Mucosa of rectum (tissue), 2 donors: Measurements from ENCODE around the gene PRKCH.
A peak's percentile ranks its signal among the peaks of the same experiment; 100 is the strongest.

ENCODE experiments used
- H3K27ac ChIP-seq, 2 donors: one replicate each; pipeline ENCODE4 v1.7.0; 2013; ENCODE audit warnings: inconsistent platforms in 2 of 2, low read depth in 2 of 2, low read length in 2 of 2
- H3K27me3 ChIP-seq, 2 donors: one replicate each; pipeline ENCODE4 v1.7.0; 2013; ENCODE audit warnings: low read length in 2 of 2; ENCODE audit not compliant: control insufficient read depth in 2 of 2, insufficient read depth in 2 of 2
- H3K36me3 ChIP-seq, 2 donors: one replicate each; pipeline ENCODE4 v1.7.0; 2013; ENCODE audit warnings: low read length in 2 of 2; ENCODE audit not compliant: control insufficient read depth in 2 of 2, insufficient read depth in 2 of 2
- H3K4me1 ChIP-seq, 2 donors: one replicate each; pipeline ENCODE4 v1.7.0; 2013; ENCODE audit warnings: low read length in 2 of 2, mild to moderate bottlenecking in 1 of 2; ENCODE audit not compliant: control insufficient read depth in 2 of 2, insufficient read depth in 2 of 2
- H3K4me3 ChIP-seq, 2 donors: one replicate each; pipeline ENCODE4 v1.7.0; 2013; ENCODE audit warnings: low read length in 2 of 2
- H3K9ac ChIP-seq, 2 donors: one replicate each; pipeline ENCODE4 v1.7.0; 2013; ENCODE audit warnings: low read length in 2 of 2, low read depth in 1 of 2, mild to moderate bottlenecking in 1 of 2
- H3K9me3 ChIP-seq, 2 donors: one replicate each; pipeline ENCODE4 v1.7.0; 2013; ENCODE audit warnings: low read length in 2 of 2; ENCODE audit not compliant: control insufficient read depth in 2 of 2
- donor health status: healthy.
- donor health status: Normal muscosa, but diverticular disease.

Gene PRKCH

GRCh38 chr14:61322011-61322798 lies 826 bp downstream of the PRKCH start:
- no peaks in the 10 kb centered on the region for H3K9me3 ChIP-seq
- peaks cover 10 to 12% of the 10 kb centered on the region in 2 donors for H3K27me3 ChIP-seq
- H3K9ac ChIP-seq, result peak overlapping the region; percentile 72 to 76
- peaks cover 7 to 19% of the 10 kb centered on the region in 2 donors for H3K4me1 ChIP-seq
- H3K4me3 ChIP-seq, result peak overlapping the region; percentile 70 to 78
- peak overlapping the region; percentile 42 to 75 for H3K27ac ChIP-seq
- no peaks in the 10 kb centered on the region for H3K36me3 ChIP-seq

GRCh38 chr14:61322799-61323290 lies 1.5 kb downstream of the PRKCH start:
- Histone ChIP-seq H3K27me3 (peaks cover 10 to 12% of the 10 kb centered on the region in 2 donors), H3K4me1 (peaks cover 7 to 19% of the 10 kb centered on the region in 2 donors), H3K27ac (peak overlapping the region; percentile 42 to 75), H3K9me3 (no peaks in the 10 kb centered on the region), H3K4me3 (peak overlapping the region; percentile 70 to 78), H3K9ac (peak overlapping the region; percentile 52 to 76), H3K36me3 (no peaks in the 10 kb centered on the region)

- Histone ChIP-seq H3K9me3 (no peaks in the 10 kb centered on the region), H3K4me3 (peak overlapping the region; percentile 18 to 78), H3K27ac (peak overlapping the region in 1 of 2 donors; percentile 42), H3K27me3 (peaks cover 10 to 12% of the 10 kb centered on the region in 2 donors), H3K9ac (peak overlapping the region; percentile 10 to 52), H3K4me1 (peaks cover 7 to 19% of the 10 kb centered on the region in 2 donors), H3K36me3 (no peaks in the 10 kb centered on the region)
Measured at GRCh38 chr14:61323970-61324369, 2.6 kb downstream of the PRKCH start.

- Histone ChIP-seq H3K27me3 (peaks cover 10 to 12% of the 10 kb centered on the region in 2 donors), H3K4me3 (no peak overlapping the region), H3K36me3 (no peaks in the 10 kb centered on the region), H3K9me3 (no peaks in the 10 kb centered on the region), H3K27ac (no peak overlapping the region), H3K4me1 (peaks cover 7 to 19% of the 10 kb centered on the region in 2 donors), H3K9ac (no peak overlapping the region)
Measured at GRCh38 chr14:61325166-61325565, 3.8 kb downstream of the PRKCH start.

GRCh38 chr14:61326146-61326545 lies 4.8 kb downstream of the PRKCH start:
- Histone ChIP-seq H3K4me3 (no peak overlapping the region), H3K27me3 (peaks cover 10 to 12% of the 10 kb centered on the region in 2 donors), H3K4me1 (peaks cover 5 to 14% of the 10 kb centered on the region in 2 donors), H3K27ac (peak overlapping the region in 1 of 2 donors; percentile 20), H3K9me3 (no peaks in the 10 kb centered on the region), H3K36me3 (no peaks in the 10 kb centered on the region), H3K9ac (no peak overlapping the region)

- Histone ChIP-seq H3K4me1 (peaks cover 4 to 12% of the 10 kb centered on the region in 2 donors), H3K9me3 (no peaks in the 10 kb centered on the region), H3K27me3 (peaks cover 10 to 12% of the 10 kb centered on the region in 2 donors), H3K27ac (peak overlapping the region in 1 of 2 donors; percentile 20), H3K9ac (no peak overlapping the region), H3K36me3 (no peaks in the 10 kb centered on the region), H3K4me3 (no peak overlapping the region)
Measured at GRCh38 chr14:61326847-61327246, 5.5 kb downstream of the PRKCH start.

- Histone ChIP-seq H3K27ac (no peak overlapping the region), H3K9ac (no peak overlapping the region), H3K4me1 (no peaks in the 10 kb centered on the region), H3K4me3 (no peak overlapping the region), H3K36me3 (no peaks in the 10 kb centered on the region), H3K9me3 (no peaks in the 10 kb centered on the region), H3K27me3 (no peaks in the 10 kb centered on the region)
Measured at GRCh38 chr14:61328626-61329262, 7.4 kb downstream of the PRKCH start.

DNA sequence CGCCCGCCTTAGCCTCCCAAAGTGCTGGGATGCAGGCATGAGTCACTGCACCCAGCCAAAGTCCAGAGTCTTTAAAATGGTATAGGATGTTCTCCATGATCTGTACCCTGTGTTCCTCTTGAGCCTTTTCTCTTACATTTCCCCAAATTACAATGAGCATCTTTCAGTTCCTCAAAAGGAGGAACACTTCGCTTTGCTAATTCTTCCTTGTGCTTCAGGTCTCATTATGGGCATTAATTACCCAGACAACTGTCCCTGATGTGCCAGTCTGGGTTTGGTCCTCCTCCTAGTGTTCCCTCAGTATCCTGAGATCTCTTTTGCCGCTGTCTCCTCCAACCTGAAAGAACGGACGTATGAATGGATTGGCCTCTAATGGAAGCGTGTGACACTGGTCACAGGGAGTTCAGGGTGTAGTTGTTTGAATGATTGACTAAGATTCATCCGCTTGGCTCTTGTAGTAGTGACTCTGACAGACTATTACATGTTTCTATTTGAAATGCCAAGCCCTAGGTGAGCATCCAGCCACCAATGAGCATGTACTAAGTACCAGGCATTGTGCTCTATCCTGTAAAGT lies 8.2 kb downstream of the PRKCH start:
- Histone ChIP-seq H3K9me3 (no peaks in the 10 kb centered on the region), H3K9ac (no peak overlapping the region), H3K27ac (peak overlapping the region; percentile 1 to 57), H3K27me3 (no peaks in the 10 kb centered on the region), H3K4me3 (no peak overlapping the region), H3K36me3 (no peaks in the 10 kb centered on the region), H3K4me1 (no peaks in the 10 kb centered on the region)

GRCh38 chr14:61330511-61330910 lies 9.1 kb downstream of the PRKCH start:
- Histone ChIP-seq H3K9me3 (no peaks in the 10 kb centered on the region), H3K27ac (no peak overlapping the region), H3K36me3 (no peaks in the 10 kb centered on the region), H3K27me3 (no peaks in the 10 kb centered on the region), H3K4me1 (no peaks in the 10 kb centered on the region), H3K9ac (no peak overlapping the region), H3K4me3 (no peak overlapping the region)
